ENCODE measurements around the gene FKBP5. TPM values are rescaled to one million over a fixed set of nuclear protein-coding genes. Genes with fewer than 3 reads are reported as not detected.

Gene FKBP5
- polyA plus RNA-seq, 1 experiment, result 1.6 TPM

- CTCF ChIA-PET, result no interaction called here
- TF ChIP-seq, protein P1, sequence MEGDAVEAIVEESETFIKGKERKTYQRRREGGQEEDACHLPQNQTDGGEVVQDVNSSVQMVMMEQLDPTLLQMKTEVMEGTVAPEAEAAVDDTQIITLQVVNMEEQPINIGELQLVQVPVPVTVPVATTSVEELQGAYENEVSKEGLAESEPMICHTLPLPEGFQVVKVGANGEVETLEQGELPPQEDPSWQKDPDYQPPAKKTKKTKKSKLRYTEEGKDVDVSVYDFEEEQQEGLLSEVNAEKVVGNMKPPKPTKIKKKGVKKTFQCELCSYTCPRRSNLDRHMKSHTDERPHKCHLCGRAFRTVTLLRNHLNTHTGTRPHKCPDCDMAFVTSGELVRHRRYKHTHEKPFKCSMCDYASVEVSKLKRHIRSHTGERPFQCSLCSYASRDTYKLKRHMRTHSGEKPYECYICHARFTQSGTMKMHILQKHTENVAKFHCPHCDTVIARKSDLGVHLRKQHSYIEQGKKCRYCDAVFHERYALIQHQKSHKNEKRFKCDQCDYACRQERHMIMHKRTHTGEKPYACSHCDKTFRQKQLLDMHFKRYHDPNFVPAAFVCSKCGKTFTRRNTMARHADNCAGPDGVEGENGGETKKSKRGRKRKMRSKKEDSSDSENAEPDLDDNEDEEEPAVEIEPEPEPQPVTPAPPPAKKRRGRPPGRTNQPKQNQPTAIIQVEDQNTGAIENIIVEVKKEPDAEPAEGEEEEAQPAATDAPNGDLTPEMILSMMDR (IDR thresholded peaks at IDR 0.05; ENCODE audit: insufficient read depth, low read depth, low read length), result no peak
- POLR2A ChIA-PET, result no interaction called here
- DNase-seq (ENCODE audit: low read depth), result no peak
- Histone ChIP-seq H3K27me3 (ENCODE audit: control insufficient read depth, insufficient read depth, low read length) (no peaks in the 10 kb centered on the region), H3K36me3 (ENCODE audit: control insufficient read depth, insufficient read depth, low read length) (no peaks in the 10 kb centered on the region), H3K4me3 (ENCODE audit: low read depth, low read length) (no peak overlapping the region)
These were observed 33.8 kb downstream of the FKBP5 start for GRCh38 chr6:35654883-35655282.

GRCh38 chr6:35651244-35651643 lies 37.5 kb downstream of the FKBP5 start:
- no peak for DNase-seq (ENCODE audit: low read depth)
- ChIA-PET CTCF (interaction anchor here (1.3 kb wide), 1 partner anchor 11 kb away, joined by 3 read pairs; no protein-coding TSS in a partner anchor), POLR2A (no interaction called here)
- no peaks in the 10 kb centered on the region for H3K36me3 ChIP-seq (ENCODE audit: control insufficient read depth, insufficient read depth, low read length)
- no peak overlapping the region for H3K4me3 ChIP-seq (ENCODE audit: low read depth, low read length)
- TF ChIP-seq, protein P1 (IDR thresholded peaks at IDR 0.05; ENCODE audit: insufficient read depth, low read depth, low read length), result no peak
- H3K27me3 ChIP-seq (ENCODE audit: control insufficient read depth, insufficient read depth, low read length), result no peaks in the 10 kb centered on the region

DNA sequence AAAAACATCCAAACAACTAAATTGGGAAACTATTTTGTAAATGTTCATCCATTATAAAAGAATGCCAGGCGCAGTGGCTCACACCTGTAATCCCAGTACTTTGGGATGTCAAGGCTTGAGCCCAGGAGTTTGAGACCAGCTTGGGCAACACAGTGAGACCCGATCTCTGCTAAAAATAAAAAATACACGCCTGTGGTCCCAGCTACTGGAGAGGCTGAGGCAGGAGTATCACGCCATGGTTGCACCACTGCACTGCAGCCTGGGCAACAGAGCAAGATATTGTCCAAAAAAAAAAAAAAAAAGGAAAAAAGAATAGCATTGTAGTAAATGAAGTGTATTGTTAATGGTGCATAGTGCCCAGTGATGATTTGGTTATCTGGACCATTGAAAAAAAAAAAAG lies 38.7 kb downstream of the FKBP5 start:
- TF ChIP-seq, protein P1 (IDR thresholded peaks at IDR 0.05; ENCODE audit: insufficient read depth, low read depth, low read length), result no peak
- ChIA-PET CTCF (interaction anchor here (1.3 kb wide), 1 partner anchor 12 kb away, joined by 3 read pairs; no protein-coding TSS in a partner anchor), POLR2A (no interaction called here)
- DNase-seq (ENCODE audit: low read depth), result no peak
- Histone ChIP-seq H3K4me3 (ENCODE audit: low read depth, low read length) (no peak overlapping the region), H3K27me3 (ENCODE audit: control insufficient read depth, insufficient read depth, low read length) (no peaks in the 10 kb centered on the region), H3K36me3 (ENCODE audit: control insufficient read depth, insufficient read depth, low read length) (no peaks in the 10 kb centered on the region)

GRCh38 chr6:35648203-35648602 lies 40.5 kb downstream of the FKBP5 start:
- H3K36me3 ChIP-seq (ENCODE audit: control insufficient read depth, insufficient read depth, low read length), result no peaks in the 10 kb centered on the region
- no peak overlapping the region for H3K4me3 ChIP-seq (ENCODE audit: low read depth, low read length)
- no peak for DNase-seq (ENCODE audit: low read depth)
- ChIA-PET CTCF (interaction anchor here (0.6 to 1.8 kb wide), 3 partner anchors 15 to 220 kb away, joined by 3 to 6 read pairs (median 3); no protein-coding TSS in a partner anchor), POLR2A (no interaction called here)
- H3K27me3 ChIP-seq (ENCODE audit: control insufficient read depth, insufficient read depth, low read length), result no peaks in the 10 kb centered on the region
- TF ChIP-seq, protein P1 (IDR thresholded peaks at IDR 0.05; ENCODE audit: insufficient read depth, low read depth, low read length), result no peak

DNA sequence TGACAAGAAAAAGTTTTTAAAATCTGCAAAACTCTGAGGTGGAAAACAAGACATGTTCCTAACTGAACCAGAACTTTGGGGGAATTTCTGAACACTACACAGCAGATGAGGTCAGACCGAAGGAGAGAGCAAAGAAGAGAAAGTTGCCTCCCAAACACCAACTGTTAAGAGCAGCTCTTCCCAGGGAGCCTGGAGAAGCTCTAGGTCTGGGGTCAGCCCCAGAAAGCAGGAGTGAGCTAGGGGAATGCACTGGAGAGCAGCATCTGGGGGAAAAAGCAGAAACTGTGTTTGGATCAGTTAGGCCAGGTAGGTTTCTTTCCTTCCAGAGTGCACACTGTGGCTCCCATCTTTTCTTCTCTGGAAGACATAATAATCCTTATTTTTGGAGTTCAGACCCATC lies 41.3 kb downstream of the FKBP5 start:
- H3K27me3 ChIP-seq (ENCODE audit: control insufficient read depth, insufficient read depth, low read length), result no peaks in the 10 kb centered on the region
- TF ChIP-seq, protein P1 (IDR thresholded peaks at IDR 0.05; ENCODE audit: insufficient read depth, low read depth, low read length), result no peak
- ChIA-PET POLR2A (no interaction called here), CTCF (interaction anchor here (1.8 kb wide), 1 partner anchor 16 kb away, joined by 6 read pairs; no protein-coding TSS in a partner anchor)
- no peak overlapping the region for H3K4me3 ChIP-seq (ENCODE audit: low read depth, low read length)
- H3K36me3 ChIP-seq (ENCODE audit: control insufficient read depth, insufficient read depth, low read length), result no peaks in the 10 kb centered on the region
- DNase-seq (ENCODE audit: low read depth), result no peak
